ENCODE results near the gene C12orf60. TPM values are rescaled to one million over a fixed set of nuclear protein-coding genes. Genes with fewer than 3 reads are reported as not detected.
A peak's percentile ranks its signal among the peaks of the same experiment; 100 is the strongest.

The C12orf60 gene
- total and polyA plus RNA-seq, 9 donors = 0.85 to 1.6 (median 1.4) TPM

DNA sequence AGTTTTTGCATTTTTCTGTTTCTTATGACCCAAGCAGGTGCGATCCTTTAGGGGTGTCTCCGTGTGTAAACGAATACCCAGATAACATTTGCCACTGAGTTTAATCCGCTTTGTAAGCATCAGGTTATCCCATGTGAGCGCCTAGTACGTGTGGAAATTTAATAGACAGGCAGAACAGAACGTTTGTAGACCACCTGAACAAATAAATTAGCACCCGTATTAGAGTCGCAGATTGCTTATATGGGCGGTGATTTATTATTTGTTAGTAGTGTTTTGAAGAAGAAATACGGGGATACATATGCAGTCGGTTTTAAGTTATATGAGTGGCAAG, 325 bp downstream of the C12orf60 start:
- no peak for DNase-seq
- H3K27ac ChIP-seq (ENCODE audit: low read length) = peak overlapping the region; percentile 91
- no peaks in the 10 kb centered on the region for H3K9me3 ChIP-seq (replicated peaks; ENCODE audit: control insufficient read depth, low read depth, low read length)
- peak overlapping the region; percentile 95 for H3K4me3 ChIP-seq (ENCODE audit: low read length)
- 0% methylated on average over 2 of the region's 12 CpGs for WGBS (ENCODE audit: insufficient coverage)
- peaks cover 5% of the 10 kb centered on the region for H3K36me3 ChIP-seq (ENCODE audit: control insufficient read depth, insufficient read depth, low read length)
- peaks cover 2% of the 10 kb centered on the region for H3K4me1 ChIP-seq (ENCODE audit: control insufficient read depth, insufficient read depth, low read length)
- no peaks in the 10 kb centered on the region for H3K27me3 ChIP-seq (ENCODE audit: control insufficient read depth, insufficient read depth, low read length)

DNA sequence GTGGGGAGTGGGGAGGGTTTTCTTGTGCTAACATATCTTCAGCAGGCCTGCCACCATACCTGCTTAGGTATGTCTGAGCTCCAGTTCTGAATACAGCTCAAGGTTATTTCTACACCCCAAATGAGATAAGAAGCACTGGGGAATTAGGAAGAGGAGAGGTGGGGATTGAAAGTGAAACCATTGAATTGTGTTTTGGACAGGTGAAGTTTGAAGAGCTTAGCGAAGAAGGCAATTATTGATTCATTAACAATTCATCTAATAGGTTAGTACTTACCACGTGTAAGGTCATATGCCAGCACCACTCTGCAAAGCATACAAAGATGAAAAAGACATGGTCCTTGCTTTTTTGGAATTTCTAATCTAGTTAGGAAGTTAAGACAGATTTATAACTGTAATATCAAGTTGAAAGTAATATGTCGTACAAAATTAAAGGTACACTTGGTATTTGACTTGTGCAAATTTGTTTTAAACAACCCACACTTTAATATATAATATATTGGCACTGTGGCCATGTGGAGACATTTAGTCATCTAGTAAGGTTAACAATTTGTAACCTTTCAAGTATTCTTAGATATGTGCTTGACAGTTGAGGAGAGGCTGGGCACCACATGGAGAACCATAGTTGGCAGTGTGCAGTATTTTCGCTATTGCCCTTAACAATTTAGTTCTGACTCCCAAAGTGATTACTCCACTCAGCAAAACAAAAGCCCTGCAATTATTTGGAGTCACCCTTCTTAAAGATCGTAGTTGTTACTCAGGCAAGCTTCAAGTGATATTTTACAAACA, 6.9 kb downstream of the C12orf60 start:
- WGBS (ENCODE audit: insufficient coverage) = no CpG with 5 or more reads among the region's 5 CpGs
- no peak overlapping the region for H3K4me3 ChIP-seq (ENCODE audit: low read length)
- no peak for DNase-seq
- H3K4me1 ChIP-seq (ENCODE audit: control insufficient read depth, insufficient read depth, low read length) = no peaks in the 10 kb centered on the region
- no peak overlapping the region for H3K27ac ChIP-seq (ENCODE audit: low read length)
- no peaks in the 10 kb centered on the region for H3K27me3 ChIP-seq (ENCODE audit: control insufficient read depth, insufficient read depth, low read length)
- no peaks in the 10 kb centered on the region for H3K9me3 ChIP-seq (replicated peaks; ENCODE audit: control insufficient read depth, low read depth, low read length)
- H3K36me3 ChIP-seq (ENCODE audit: control insufficient read depth, insufficient read depth, low read length) = no peaks in the 10 kb centered on the region

DNA sequence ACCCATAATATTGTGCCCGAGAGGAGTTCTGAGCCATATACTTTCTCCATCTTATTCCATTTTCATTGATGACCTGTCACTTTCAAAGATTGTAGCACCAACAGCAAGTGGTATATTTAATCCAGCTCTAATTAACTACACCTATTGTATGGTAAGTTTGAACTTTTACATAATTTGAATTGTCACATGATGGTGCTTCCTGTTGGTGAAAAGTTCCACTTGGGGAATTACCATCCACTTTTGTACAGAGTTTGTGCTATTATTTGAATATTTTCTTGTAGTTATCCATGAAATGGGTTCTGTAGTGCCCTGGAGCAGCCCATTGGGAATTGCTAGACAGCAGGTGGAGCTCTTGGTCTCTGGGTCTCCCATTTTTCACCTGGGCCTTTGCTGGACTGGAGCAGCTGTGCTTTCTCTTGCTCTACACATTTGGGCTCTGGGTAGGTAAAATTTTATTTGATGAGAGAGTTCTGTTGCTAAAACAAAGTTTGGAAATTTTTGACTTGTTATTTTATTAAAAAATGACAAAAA, 7.5 kb downstream of the C12orf60 start:
- DNase-seq = no peak
- no peak overlapping the region for H3K27ac ChIP-seq (ENCODE audit: low read length)
- H3K36me3 ChIP-seq (ENCODE audit: control insufficient read depth, insufficient read depth, low read length) = no peaks in the 10 kb centered on the region
- H3K4me1 ChIP-seq (ENCODE audit: control insufficient read depth, insufficient read depth, low read length) = no peaks in the 10 kb centered on the region
- WGBS (ENCODE audit: insufficient coverage) = no CpG with 5 or more reads among the region's 1 CpG
- H3K9me3 ChIP-seq (replicated peaks; ENCODE audit: control insufficient read depth, low read depth, low read length) = no peaks in the 10 kb centered on the region
- no peaks in the 10 kb centered on the region for H3K27me3 ChIP-seq (ENCODE audit: control insufficient read depth, insufficient read depth, low read length)
- H3K4me3 ChIP-seq (ENCODE audit: low read length) = no peak overlapping the region

DNA sequence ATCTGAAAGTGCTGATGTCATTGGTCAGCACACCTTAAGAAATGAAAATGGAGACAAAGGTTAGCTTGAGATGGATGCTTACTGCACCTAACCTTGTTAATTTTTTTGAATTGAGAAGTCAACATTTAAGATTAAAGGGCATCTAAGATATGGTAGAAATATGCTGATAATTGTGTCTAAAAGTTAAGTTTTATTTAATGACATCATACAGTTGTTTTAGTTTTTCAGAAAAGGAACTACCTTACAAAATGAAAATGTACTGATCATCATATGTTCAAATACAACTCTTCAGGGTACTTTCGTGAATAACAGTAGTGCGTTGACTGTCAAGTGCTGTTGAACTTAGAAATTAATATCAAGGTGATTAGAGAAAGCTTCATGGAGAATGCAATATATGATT, 8.0 kb downstream of the C12orf60 start:
- no CpG with 5 or more reads among the region's 2 CpGs for WGBS (ENCODE audit: insufficient coverage)
- no peak for DNase-seq
- no peak overlapping the region for H3K4me3 ChIP-seq (ENCODE audit: low read length)
- H3K9me3 ChIP-seq (replicated peaks; ENCODE audit: control insufficient read depth, low read depth, low read length) = no peaks in the 10 kb centered on the region
- no peaks in the 10 kb centered on the region for H3K36me3 ChIP-seq (ENCODE audit: control insufficient read depth, insufficient read depth, low read length)
- no peak overlapping the region for H3K27ac ChIP-seq (ENCODE audit: low read length)
- H3K4me1 ChIP-seq (ENCODE audit: control insufficient read depth, insufficient read depth, low read length) = no peaks in the 10 kb centered on the region
- no peaks in the 10 kb centered on the region for H3K27me3 ChIP-seq (ENCODE audit: control insufficient read depth, insufficient read depth, low read length)

DNA sequence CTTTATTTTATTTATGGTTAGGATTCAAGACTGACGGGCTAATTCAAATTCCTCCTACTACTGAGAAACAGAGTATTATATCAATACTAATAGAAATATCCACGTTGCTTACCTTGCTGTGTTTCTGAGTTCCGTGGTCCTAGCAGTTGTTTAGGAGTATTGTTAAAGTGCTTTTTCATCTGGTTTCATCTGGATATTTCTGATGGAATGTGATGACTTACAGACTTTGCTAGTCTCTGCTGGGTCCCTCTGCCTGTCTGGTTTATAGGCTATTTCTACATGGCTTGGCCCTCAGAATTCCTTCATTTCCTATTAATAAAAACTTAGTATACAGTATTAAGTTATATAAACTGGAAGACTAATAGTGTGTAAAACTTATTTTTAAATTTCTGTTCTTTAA, 10.5 kb downstream of the C12orf60 start, which contains the start of gene SMCO3:
Gene SMCO3 (minus strand): TSS at position 169 of the 400 bp plus-strand sequence. CDS start 7,502 bp downstream, outside the sequence.
- Histone ChIP-seq H3K9me3 (replicated peaks; ENCODE audit: control insufficient read depth, low read depth, low read length) (no peaks in the 10 kb centered on the region), H3K36me3 (ENCODE audit: control insufficient read depth, insufficient read depth, low read length) (no peaks in the 10 kb centered on the region), H3K27ac (ENCODE audit: low read length) (no peak within 1 kb of the TSS), H3K4me3 (ENCODE audit: low read length) (no peak within 1 kb of the TSS), H3K27me3 (ENCODE audit: control insufficient read depth, insufficient read depth, low read length) (no peaks in the 10 kb centered on the region), H3K4me1 (ENCODE audit: control insufficient read depth, insufficient read depth, low read length) (no peaks in the 10 kb centered on the region)
- DNase-seq = no peak
- WGBS (ENCODE audit: insufficient coverage) = no CpG with 5 or more reads among the region's 3 CpGs

DNA sequence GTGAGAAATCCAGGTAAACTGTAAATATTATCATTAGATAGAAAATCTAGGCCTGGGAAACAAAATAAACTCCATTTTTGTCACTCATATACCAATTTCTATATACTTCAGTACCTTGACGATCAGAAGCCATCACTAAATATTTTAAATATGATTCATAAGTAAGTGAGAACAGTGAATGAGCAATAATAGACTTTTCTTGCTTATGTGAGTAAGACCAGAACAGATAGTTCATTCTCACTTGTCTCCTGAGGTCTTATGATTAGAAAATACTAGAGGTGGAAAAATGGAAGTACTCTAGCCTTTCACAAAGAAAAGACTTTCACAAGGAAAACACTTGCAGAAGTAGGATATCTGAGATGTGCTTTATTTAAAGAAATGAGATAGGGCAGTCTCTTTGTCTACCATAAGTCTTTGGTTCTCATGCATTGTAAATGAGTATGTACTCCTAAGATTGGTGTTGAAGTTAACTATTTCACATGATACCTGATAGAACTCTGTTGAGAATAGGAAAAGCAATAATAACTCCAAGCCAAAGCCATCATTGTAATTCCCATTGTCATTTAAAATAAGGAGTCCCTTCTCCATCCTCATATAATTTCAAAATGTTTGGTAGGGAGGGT, 20.7 kb downstream of the C12orf60 start:
- DNase-seq = no peak
- no peaks in the 10 kb centered on the region for H3K4me1 ChIP-seq (ENCODE audit: control insufficient read depth, insufficient read depth, low read length)
- H3K27me3 ChIP-seq (ENCODE audit: control insufficient read depth, insufficient read depth, low read length) = no peaks in the 10 kb centered on the region
- no CpG with 5 or more reads among the region's 1 CpG for whole genome bisulfite sequencing (ENCODE audit: insufficient coverage)
- H3K9me3 ChIP-seq (replicated peaks; ENCODE audit: control insufficient read depth, low read depth, low read length) = no peaks in the 10 kb centered on the region
- H3K4me3 ChIP-seq (ENCODE audit: low read length) = no peak overlapping the region
- H3K36me3 ChIP-seq (ENCODE audit: control insufficient read depth, insufficient read depth, low read length) = no peaks in the 10 kb centered on the region
- H3K27ac ChIP-seq (ENCODE audit: low read length) = no peak overlapping the region

DNA sequence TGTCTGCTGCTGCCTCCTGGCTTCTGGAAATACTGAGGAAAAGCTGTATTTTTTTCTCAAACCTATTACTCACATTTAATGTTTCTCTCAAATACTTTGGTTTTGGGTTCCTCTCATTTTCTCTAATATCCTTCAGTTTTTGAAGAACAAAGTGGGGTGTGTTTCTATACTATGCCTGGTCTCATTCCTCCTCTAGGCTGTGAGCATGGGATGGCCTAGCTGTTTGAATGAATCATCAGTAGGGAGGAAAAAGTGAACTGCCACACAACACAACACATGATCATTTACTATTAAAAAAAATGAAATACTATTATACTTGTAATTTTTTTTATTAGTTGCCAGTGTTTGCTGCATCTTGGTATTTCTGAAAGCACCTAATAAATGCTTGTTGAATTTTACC, 21.8 kb downstream of the C12orf60 start:
- Histone ChIP-seq H3K4me3 (ENCODE audit: low read length) (no peak overlapping the region), H3K36me3 (ENCODE audit: control insufficient read depth, insufficient read depth, low read length) (no peaks in the 10 kb centered on the region), H3K27me3 (ENCODE audit: control insufficient read depth, insufficient read depth, low read length) (no peaks in the 10 kb centered on the region), H3K4me1 (ENCODE audit: control insufficient read depth, insufficient read depth, low read length) (no peaks in the 10 kb centered on the region), H3K9me3 (replicated peaks; ENCODE audit: control insufficient read depth, low read depth, low read length) (no peaks in the 10 kb centered on the region), H3K27ac (ENCODE audit: low read length) (no peak overlapping the region)
- no peak for DNase-seq

DNA sequence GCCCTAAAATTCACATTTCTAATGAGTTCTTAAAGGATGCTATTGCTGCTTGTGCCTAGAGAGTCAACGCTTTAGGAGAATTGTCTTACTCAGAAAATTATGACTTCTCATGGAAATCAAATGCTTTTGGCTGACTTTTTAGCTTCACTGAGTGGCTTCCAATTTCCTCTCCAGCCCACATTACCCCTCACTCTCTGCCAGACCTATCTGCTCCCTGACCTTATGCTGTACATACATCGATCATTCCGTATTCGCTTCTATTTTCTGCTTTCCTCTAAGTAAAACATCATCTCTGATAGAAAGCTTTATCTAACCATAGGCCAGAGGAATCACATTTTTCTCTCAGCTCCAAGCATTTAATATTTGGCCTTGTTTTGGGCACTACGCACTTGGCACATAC, 23.0 kb downstream of the C12orf60 start:
- Histone ChIP-seq H3K4me3 (ENCODE audit: low read length) (no peak overlapping the region), H3K9me3 (replicated peaks; ENCODE audit: control insufficient read depth, low read depth, low read length) (no peaks in the 10 kb centered on the region), H3K27ac (ENCODE audit: low read length) (no peak overlapping the region), H3K4me1 (ENCODE audit: control insufficient read depth, insufficient read depth, low read length) (no peaks in the 10 kb centered on the region), H3K36me3 (ENCODE audit: control insufficient read depth, insufficient read depth, low read length) (no peaks in the 10 kb centered on the region), H3K27me3 (ENCODE audit: control insufficient read depth, insufficient read depth, low read length) (no peaks in the 10 kb centered on the region)
- DNase-seq = peak; percentile 48
- WGBS (ENCODE audit: insufficient coverage) = 82% methylated on average over 5 of the region's 5 CpGs

DNA sequence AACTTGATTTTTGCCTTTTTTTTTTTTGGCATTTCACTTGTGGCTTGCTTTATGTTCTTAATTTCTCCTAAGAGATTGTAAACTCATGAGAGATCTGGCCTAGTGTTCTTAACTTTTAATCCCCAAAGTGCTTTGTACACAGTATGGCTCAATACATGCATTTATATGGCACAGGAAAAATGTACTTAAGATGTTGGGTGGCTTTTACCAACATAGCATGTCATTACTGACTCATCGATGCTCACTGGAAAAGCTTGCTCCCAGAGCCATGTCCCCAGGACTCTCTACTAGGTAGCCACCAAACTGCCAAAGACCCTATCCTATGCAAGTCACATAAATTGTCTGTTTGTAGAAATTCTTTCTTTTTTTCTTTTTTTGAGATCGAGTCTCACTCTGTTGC, 23.6 kb downstream of the C12orf60 start:
- no peaks in the 10 kb centered on the region for H3K4me1 ChIP-seq (ENCODE audit: control insufficient read depth, insufficient read depth, low read length)
- no peak overlapping the region for H3K27ac ChIP-seq (ENCODE audit: low read length)
- H3K9me3 ChIP-seq (replicated peaks; ENCODE audit: control insufficient read depth, low read depth, low read length) = no peaks in the 10 kb centered on the region
- no peak overlapping the region for H3K4me3 ChIP-seq (ENCODE audit: low read length)
- DNase-seq = no peak
- no peaks in the 10 kb centered on the region for H3K27me3 ChIP-seq (ENCODE audit: control insufficient read depth, insufficient read depth, low read length)
- 100% methylated on average over 1 of the region's 2 CpGs for WGBS (ENCODE audit: insufficient coverage)
- no peaks in the 10 kb centered on the region for H3K36me3 ChIP-seq (ENCODE audit: control insufficient read depth, insufficient read depth, low read length)

DNA sequence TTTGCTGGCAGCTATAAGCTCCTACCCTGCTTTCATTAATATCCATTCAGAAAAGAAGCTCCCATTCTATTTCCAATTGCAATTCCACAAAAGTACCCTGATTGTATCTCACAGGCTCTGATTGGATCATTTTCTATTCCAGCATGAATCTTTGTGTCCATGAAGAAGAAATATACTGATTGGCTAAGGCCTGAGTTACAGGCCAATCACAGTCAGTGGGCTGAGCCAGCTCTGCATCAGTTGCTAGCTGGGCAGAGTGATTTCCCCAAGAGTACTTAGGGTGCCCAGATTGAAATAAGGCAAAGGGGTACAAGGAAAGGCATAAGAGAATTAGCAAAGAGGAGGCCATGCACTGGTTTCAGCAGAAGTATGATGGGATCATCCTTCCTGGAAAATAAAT, 25.4 kb downstream of the C12orf60 start:
- DNase-seq = no peak
- Histone ChIP-seq H3K4me1 (ENCODE audit: control insufficient read depth, insufficient read depth, low read length) (no peaks in the 10 kb centered on the region), H3K27me3 (ENCODE audit: control insufficient read depth, insufficient read depth, low read length) (no peaks in the 10 kb centered on the region), H3K36me3 (ENCODE audit: control insufficient read depth, insufficient read depth, low read length) (no peaks in the 10 kb centered on the region), H3K9me3 (replicated peaks; ENCODE audit: control insufficient read depth, low read depth, low read length) (no peaks in the 10 kb centered on the region), H3K4me3 (ENCODE audit: low read length) (no peak overlapping the region), H3K27ac (ENCODE audit: low read length) (no peak overlapping the region)
